ENCODE measurements around the gene SKA1. TPM values are rescaled to one million over a fixed set of nuclear protein-coding genes. Genes with fewer than 3 reads are reported as not detected.

Gene SKA1
- total RNA-seq, 4 donors from 2014 or later, result 0.45 TPM; not detected in 3

DNA sequence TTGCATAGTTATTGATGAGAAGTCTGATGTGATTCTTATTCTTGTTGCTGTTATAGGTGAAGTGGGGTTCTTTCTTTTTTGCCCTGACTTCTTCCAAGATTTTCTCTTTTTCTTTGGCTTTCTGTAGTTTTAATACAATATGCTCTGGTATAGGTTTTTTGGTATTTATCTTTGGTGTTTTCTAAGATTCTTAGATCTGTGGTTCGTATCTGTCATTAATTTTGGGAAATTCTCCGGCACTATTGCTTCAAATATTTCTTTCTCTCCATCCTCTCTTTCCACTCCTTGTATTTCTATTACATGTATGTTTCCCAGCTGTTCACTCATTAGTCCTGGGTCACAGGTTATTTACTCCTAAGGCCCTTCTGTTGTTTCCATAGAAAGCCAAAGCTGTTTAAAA lies 43.8 kb downstream of the SKA1 start:
- no peaks in the 10 kb centered on the region for H3K9me3 ChIP-seq
- no peak for TF ChIP-seq CTCF (IDR thresholded peaks at IDR 0.05)
- no peak for TF ChIP-seq POLR2A (IDR thresholded peaks at IDR 0.05)
- no peak for DNase-seq
- H3K4me1 ChIP-seq, result no peaks in the 10 kb centered on the region
- H3K27ac ChIP-seq, result no peak overlapping the region
- no peak overlapping the region for H3K4me3 ChIP-seq (replicated peaks in 1 of 3)
- 70 to 94% methylated on average over 2 of the region's 2 CpGs for WGBS, 2 donors
- no peaks in the 10 kb centered on the region for H3K36me3 ChIP-seq
- intact Hi-C loops (cut with DNase I), result no loop called here
- H3K27me3 ChIP-seq, result no peaks in the 10 kb centered on the region

DNA sequence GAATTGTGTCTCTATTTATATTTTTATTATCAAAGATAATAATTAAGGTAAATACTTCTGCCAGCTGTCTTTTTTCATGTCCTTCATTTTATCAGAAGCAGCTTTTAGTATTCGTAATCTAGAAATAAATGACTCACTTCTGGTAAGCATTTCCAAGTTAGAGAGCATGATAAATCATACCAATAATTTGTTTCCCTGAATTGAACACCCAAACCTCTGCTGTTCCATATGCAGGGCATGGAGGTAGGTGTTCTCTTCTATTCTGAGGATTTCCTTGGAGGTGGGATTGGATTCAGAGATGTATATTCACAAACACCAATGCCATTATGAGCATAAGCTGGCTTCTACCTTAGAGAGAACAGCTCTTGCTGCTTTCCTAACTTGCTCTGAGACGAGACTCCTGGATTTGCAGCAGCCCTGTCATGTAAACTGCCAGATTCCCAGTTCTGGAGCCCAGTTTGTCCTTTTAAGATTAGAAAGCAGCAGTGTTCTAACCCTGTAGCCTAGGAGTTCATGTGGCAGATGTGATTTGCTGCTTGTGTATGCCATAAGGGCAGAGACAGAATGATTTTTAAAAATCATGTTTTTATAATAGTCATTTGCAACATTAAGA lies 47.5 kb downstream of the SKA1 start:
- no peak overlapping the region for H3K27ac ChIP-seq
- intact Hi-C loops (cut with DNase I), result no loop called here
- no peaks in the 10 kb centered on the region for H3K36me3 ChIP-seq
- no peaks in the 10 kb centered on the region for H3K4me1 ChIP-seq
- WGBS, 2 donors, result 70 to 84% methylated on average over 2 of the region's 2 CpGs
- H3K9me3 ChIP-seq, result no peaks in the 10 kb centered on the region
- no peak for DNase-seq
- H3K27me3 ChIP-seq, result no peaks in the 10 kb centered on the region
- no peak overlapping the region for H3K4me3 ChIP-seq (replicated peaks in 1 of 3)
- TF ChIP-seq CTCF (IDR thresholded peaks at IDR 0.05), result no peak
- TF ChIP-seq POLR2A (IDR thresholded peaks at IDR 0.05), result no peak

DNA sequence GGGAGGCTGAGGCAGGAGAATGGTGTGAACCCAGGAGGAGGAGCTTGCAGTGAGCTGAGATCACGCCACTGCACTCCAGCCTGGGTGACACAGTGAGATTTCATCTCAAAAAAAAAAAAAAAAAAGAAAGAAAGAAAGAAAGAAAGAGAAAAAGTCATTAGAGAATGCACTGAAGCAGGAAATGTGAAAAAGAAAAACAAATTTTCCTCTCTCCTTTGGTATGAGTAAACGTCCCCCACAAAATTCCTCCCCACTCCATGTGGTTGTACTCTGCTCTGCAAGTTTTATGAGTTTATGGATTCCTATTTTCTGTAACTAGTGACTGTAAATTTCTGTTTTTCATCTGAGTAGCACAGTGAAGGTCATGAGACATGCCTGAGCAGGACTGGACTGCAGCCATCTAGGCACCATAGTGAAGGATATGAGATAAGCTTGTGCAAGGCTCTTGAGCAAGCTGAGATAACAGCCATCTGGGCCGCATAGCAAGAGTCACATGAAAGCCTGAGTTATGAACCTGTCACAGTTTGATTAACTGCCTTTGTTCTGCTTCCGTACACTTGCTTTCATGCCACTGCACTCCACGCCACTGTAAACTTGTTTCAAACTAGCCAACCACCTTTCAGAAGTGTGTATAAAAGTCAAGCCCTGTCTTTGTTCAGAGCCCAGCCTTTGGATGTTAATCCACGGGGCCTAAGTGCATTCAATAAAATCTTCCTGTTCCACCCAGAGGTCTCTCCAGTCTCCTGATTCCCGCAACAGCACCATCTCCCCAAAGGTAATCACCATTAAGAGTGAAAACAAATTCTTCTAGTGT lies 50.2 kb downstream of the SKA1 start:
- Histone ChIP-seq H3K27ac (no peak overlapping the region), H3K36me3 (no peaks in the 10 kb centered on the region), H3K4me1 (no peaks in the 10 kb centered on the region), H3K27me3 (no peaks in the 10 kb centered on the region), H3K9me3 (no peaks in the 10 kb centered on the region), H3K4me3 (replicated peaks in 1 of 3) (no peak overlapping the region)
- TF ChIP-seq CTCF (IDR thresholded peaks at IDR 0.05) (no peak), POLR2A (IDR thresholded peaks at IDR 0.05) (no peak)
- intact Hi-C loops (cut with DNase I), result no loop called here
- peak in 1 of 2 donors; percentile 8 for DNase-seq
- 54 to 58% methylated on average over 7 of the region's 7 CpGs for WGBS, 2 donors

DNA sequence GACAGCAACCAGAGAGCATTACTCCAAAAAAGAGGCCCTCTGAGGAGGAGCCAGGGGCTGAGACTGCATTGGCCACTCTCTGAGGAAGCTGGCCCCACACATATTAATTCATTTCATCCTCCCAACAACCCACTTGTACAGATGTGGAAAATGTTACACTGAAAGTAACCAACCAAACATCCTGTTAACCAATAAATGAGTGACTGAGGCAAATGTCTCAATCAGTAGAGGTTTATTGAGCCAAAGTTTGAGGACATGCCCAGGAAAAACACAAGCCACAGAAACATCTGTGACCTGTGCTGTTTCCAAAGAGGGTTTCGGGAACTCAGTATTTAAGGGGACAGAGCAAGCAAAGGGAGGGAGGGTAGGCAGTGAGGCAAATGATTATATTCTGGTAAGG lies 53.0 kb downstream of the SKA1 start:
- DNase-seq, result no peak
- H3K9me3 ChIP-seq, result no peaks in the 10 kb centered on the region
- H3K4me1 ChIP-seq, result no peaks in the 10 kb centered on the region
- no peaks in the 10 kb centered on the region for H3K36me3 ChIP-seq
- H3K27me3 ChIP-seq, result no peaks in the 10 kb centered on the region
- no peak overlapping the region for H3K27ac ChIP-seq
- intact Hi-C loops (cut with DNase I), result no loop called here
- H3K4me3 ChIP-seq (replicated peaks in 1 of 3), result no peak overlapping the region
- WGBS, 2 donors, result 74 to 76% methylated on average over 1 of the region's 1 CpG
- TF ChIP-seq CTCF (IDR thresholded peaks at IDR 0.05), result no peak
- TF ChIP-seq POLR2A (IDR thresholded peaks at IDR 0.05), result no peak

GRCh38 chr18:50428531-50429206 lies 53.8 kb downstream of the SKA1 start:
- intact Hi-C loops (cut with DNase I), result no loop called here
- Histone ChIP-seq H3K4me1 (no peaks in the 10 kb centered on the region), H3K4me3 (replicated peaks in 1 of 3) (no peak overlapping the region), H3K36me3 (no peaks in the 10 kb centered on the region), H3K27me3 (no peaks in the 10 kb centered on the region), H3K27ac (no peak overlapping the region), H3K9me3 (no peaks in the 10 kb centered on the region)
- DNase-seq, result no peak
- 77 to 90% methylated on average over 3 of the region's 3 CpGs for WGBS, 2 donors
- TF ChIP-seq POLR2A (IDR thresholded peaks at IDR 0.05) (no peak), CTCF (IDR thresholded peaks at IDR 0.05) (no peak)

All from thyroid gland (tissue), 4 donors.